B cell (primary cell): ENCODE results near the gene ANKRD37. TPM values are rescaled to one million over a fixed set of nuclear protein-coding genes. Genes with fewer than 3 reads are reported as not detected.

ENCODE experiments used
- ATAC-seq: fragments of 200-7000 bp; cut with Tn5 transposase; one replicate; pipeline ENCODE4 v1.10.0; 2021; ENCODE audit warnings: low read depth, mild to moderate bottlenecking, moderate number of reproducible peaks, moderate library complexity
- CTCF ChIA-PET: fragments of 350-600 bp; sonication (Branson Sonifier 250); formaldehyde crosslinking; loops from one replicate; lab custom pipeline; 2021; ENCODE audit warnings: antibody characterized with exemption, inconsistent platforms; lab: Charles Lee
- POLR2A ChIA-PET: fragments of 350-600 bp; sonication (Branson Sonifier 250); formaldehyde crosslinking; loops from one replicate; lab custom pipeline; 2021; ENCODE audit warnings: antibody characterized with exemption; lab: Charles Lee
- DNase-seq: peaks from one replicate; pipeline ENCODE4 v3.0.0; 2013
- H2AFZ ChIP-seq: 2 replicates; pipeline ENCODE4 v1.6.1; 2012; ENCODE audit warnings: mild to moderate bottlenecking, low read depth, low read length; ENCODE audit not compliant: insufficient read depth, poor library complexity, severe bottlenecking
- H3K27ac ChIP-seq, 2 donors: 1 replicate in 1 of 2; 2 replicates in 1 of 2; pipeline ENCODE4 v1.5.1; 2012 to 2013; ENCODE audit warnings: low read length in 2 of 2, mild to moderate bottlenecking in 2 of 2, moderate library complexity in 1 of 2
- H3K27me3 ChIP-seq, 4 experiments: fragments of 200-600 bp in 1 of 4; sonication (generic) in 1 of 4; replicated peaks in 1 of 4; 1 replicate in 2 of 4; 2 replicates in 2 of 4; pipeline versions ENCODE4 v1.6.1 to v1.7.0; 2013 to 2016; ENCODE audit warnings: low read length in 3 of 4, mild to moderate bottlenecking in 2 of 4, mixed read lengths in 1 of 4, moderate library complexity in 1 of 4; ENCODE audit not compliant: insufficient read depth in 4 of 4, control insufficient read depth in 3 of 4; ENCODE audit errors: control extremely low read depth in 1 of 4
- H3K36me3 ChIP-seq, 2 experiments: replicated peaks in 1 of 2; 1 replicate in 1 of 2; 2 replicates in 1 of 2; pipeline versions ENCODE4 v1.6.1 to v1.7.1; 2013; ENCODE audit warnings: low read length in 1 of 2; ENCODE audit not compliant: insufficient read depth in 2 of 2, control insufficient read depth in 1 of 2; ENCODE audit errors: control extremely low read depth in 1 of 2, extremely low read depth in 1 of 2
- H3K4me1 ChIP-seq, 2 donors: fragments of 200-600 bp in 1 of 2; sonication (generic) in 1 of 2; 1 replicate in 1 of 2; 2 replicates in 1 of 2; pipeline versions ENCODE4 v1.5.1 to v1.6.1; 2013 to 2017; ENCODE audit warnings: low read length in 2 of 2; ENCODE audit not compliant: control insufficient read depth in 2 of 2, insufficient read depth in 2 of 2
- H3K4me2 ChIP-seq: replicated peaks from 2 replicates; pipeline ENCODE3; 2012; ENCODE audit warnings: mild to moderate bottlenecking, low read depth, low read length; ENCODE audit not compliant: poor library complexity, severe bottlenecking
- H3K4me3 ChIP-seq, 5 experiments: fragments of 200-600 bp in 1 of 5; sonication (generic) in 1 of 5; 1 replicate in 3 of 5; 2 replicates in 2 of 5; pipeline versions ENCODE4 v1.5.1 to v1.7.0; 2011 to 2016; ENCODE audit warnings: low read length in 4 of 5, mild to moderate bottlenecking in 4 of 5, low read depth in 2 of 5, control low read depth in 1 of 5, moderate library complexity in 1 of 5; ENCODE audit not compliant: insufficient read depth in 1 of 5; ENCODE audit errors: control extremely low read depth in 1 of 5, extremely low read depth in 1 of 5
- H3K79me2 ChIP-seq: fragments of 200-600 bp; sonication (generic); one replicate; pipeline ENCODE4 v1.6.0; 2016; ENCODE audit warnings: low read length; ENCODE audit not compliant: control insufficient read depth, insufficient read depth
- H3K9ac ChIP-seq: fragments of 200-600 bp; sonication (generic); 2 replicates; pipeline ENCODE4 v1.6.1; 2017; ENCODE audit warnings: mild to moderate bottlenecking, low read length, moderate library complexity
- H3K9me3 ChIP-seq, 3 donors: one replicate each; pipeline versions ENCODE4 v1.6.1 to v1.7.1; 2013; ENCODE audit warnings: low read length in 2 of 3; ENCODE audit not compliant: control insufficient read depth in 2 of 3, insufficient read depth in 1 of 3; ENCODE audit errors: control extremely low read depth in 1 of 3
- H4K20me1 ChIP-seq: 2 replicates; pipeline ENCODE4 v1.6.0; 2012; ENCODE audit warnings: mild to moderate bottlenecking, low read length; ENCODE audit not compliant: insufficient read depth, control insufficient read depth, poor library complexity, severe bottlenecking
- H3K27ac Mint-ChIP-seq: one replicate; pipeline ENCODE4 v1.8.0; 2021; ENCODE audit warnings: mixed read lengths
- H3K27me3 Mint-ChIP-seq: one replicate; pipeline ENCODE4 v1.8.0; 2021; ENCODE audit warnings: mixed read lengths
- H3K4me1 Mint-ChIP-seq: one replicate; pipeline ENCODE4 v1.8.0; 2021; ENCODE audit warnings: mixed read lengths
- H3K4me3 Mint-ChIP-seq: one replicate; pipeline ENCODE4 v1.8.0; 2021; ENCODE audit warnings: mixed read lengths
- H3K9me3 Mint-ChIP-seq: one replicate; pipeline ENCODE4 v1.8.0; 2022; ENCODE audit warnings: mixed read lengths; ENCODE audit not compliant: insufficient read depth
- CTCF ChIP-seq: fragments of 200-600 bp; IDR thresholded peaks from one replicate; pipeline ENCODE4 v1.8.0; 2022; ENCODE audit warnings: antibody characterized with exemption, mild to moderate bottlenecking
- EZH2 ChIP-seq: IDR thresholded peaks from 2 replicates; pipeline ENCODE4 v1.6.1; 2012; ENCODE audit warnings: borderline replicate concordance, low read depth, mild to moderate bottlenecking, moderate library complexity, low read length; ENCODE audit not compliant: insufficient read depth, poor library complexity, severe bottlenecking
- WGBS: methylation state at CpG from one replicate; pipeline ENCODE4 v1.1.5; 2013; ENCODE audit warnings: missing lambda C conversion rate; ENCODE audit not compliant: insufficient coverage; 5-methylcytosine and 5-hydroxymethylcytosine counted together
- intact Hi-C: fragments of 100-400 bp; cut with micrococcal nuclease; formaldehyde crosslinking; loops from one replicate; pipeline ENCODE4 v1.10.0; 2022
- polyA plus RNA-seq: library from polyadenylated mRNA; depleted of rRNA; stranded (reverse); fragments of >200 nt; gene quantifications from 2 replicates; pipeline ENCODE4 v1.2.3, GENCODE V29; 2012
- total RNA-seq, 2 donors: library from RNA; stranded (reverse); fragments of 120-200 nt in 1 of 2; gene quantifications; 1 replicate in 1 of 2; 2 replicates in 1 of 2; pipeline versions ENCODE4 v1.2.3 to v1.2.4, GENCODE V29; 2013 to 2022

Gene ANKRD37
- total and polyA plus RNA-seq, 2 donors (not counting 1 experiment from before 2014, with no cell fraction given), result 29.6 to 30.6 TPM

GRCh38 chr4:185395238-185395955 lies 1.2 kb upstream of the ANKRD37 start, which contains the start of gene LRP2BP:
TSS of gene LRP2BP (minus strand) at chr4:185395924. CDS start at chr4:185378186, 17,738 bp downstream.
- H4K20me1 ChIP-seq, result no peaks in the 10 kb centered on the region
- WGBS, result 0% methylated on average over 3 of the region's 12 CpGs
- peaks cover 54% of the 10 kb centered on the region for H3K4me1 Mint-ChIP-seq
- peak within 1 kb of the TSS; percentile 88 for H3K9ac ChIP-seq
- H3K36me3 ChIP-seq, result peaks cover 0 to 10% of the 10 kb centered on the region in 2 experiments
- ChIA-PET CTCF (interaction anchor here (1.4 to 2.4 kb wide), 5 partner anchors 10 to 202 kb away, joined by 3 to 15 read pairs (median 3); partner anchors contain the start of gene UFSP2), POLR2A (interaction anchor here (0.6 to 2.2 kb wide), 4 partner anchors 10 to 626 kb away, joined by 3 to 19 read pairs (median 5); partner anchors contain the start of gene UFSP2)
- intact Hi-C loops, result loop anchor here (1.0 to 10.0 kb wide), 5 partner anchors 192 to 1888 kb away; partner anchors contain the start of genes ACSL1, CYP4V2 and ING2
- H3K4me3 Mint-ChIP-seq, result peak within 1 kb of the TSS; percentile 92
- H3K27me3 ChIP-seq, result no peaks in the 10 kb centered on the region
- peak within 1 kb of the TSS; percentile 90 for H3K4me2 ChIP-seq
- H3K4me1 ChIP-seq, result peaks cover 26% of the 10 kb centered on the region in 2 donors
- H3K9me3 ChIP-seq, result no peaks in the 10 kb centered on the region
- TF ChIP-seq CTCF (no peak), EZH2 (no peak)
- H3K9me3 Mint-ChIP-seq, result no peaks in the 10 kb centered on the region
- H3K4me3 ChIP-seq, result peak within 1 kb of the TSS; percentile 79 to 98 (median 89)
- peak within 1 kb of the TSS; percentile 94 for H3K27ac Mint-ChIP-seq
- no peaks in the 10 kb centered on the region for H3K27me3 Mint-ChIP-seq
- peak within 1 kb of the TSS; percentile 70 for H2AFZ ChIP-seq
- DNase-seq (peak; percentile 57), ATAC-seq (no peak)
- H3K79me2 ChIP-seq, result no peaks in the 10 kb centered on the region
- peak within 1 kb of the TSS; percentile 97 to 99 for H3K27ac ChIP-seq
